GM19438 (cell line): ENCODE measurements around the gene ZNF283.
"Not testable (repeated sequence)": the region's sequence is repeated elsewhere in the genome, so short reads cannot be mapped to it uniquely, and the experiment has no call there.

Experiments used
- ATAC-seq: cut with Tn5 transposase; IDR thresholded peaks from one replicate; pipeline ENCODE4 v1.9.1; 2021; ENCODE audit warnings: low read depth; ENCODE audit not compliant: unreplicated experiment

ZNF283 gene

GRCh38 chr19:43842007-43842406, 14.9 kb downstream of the ZNF283 start:
- ATAC-seq, result no peak

DNA sequence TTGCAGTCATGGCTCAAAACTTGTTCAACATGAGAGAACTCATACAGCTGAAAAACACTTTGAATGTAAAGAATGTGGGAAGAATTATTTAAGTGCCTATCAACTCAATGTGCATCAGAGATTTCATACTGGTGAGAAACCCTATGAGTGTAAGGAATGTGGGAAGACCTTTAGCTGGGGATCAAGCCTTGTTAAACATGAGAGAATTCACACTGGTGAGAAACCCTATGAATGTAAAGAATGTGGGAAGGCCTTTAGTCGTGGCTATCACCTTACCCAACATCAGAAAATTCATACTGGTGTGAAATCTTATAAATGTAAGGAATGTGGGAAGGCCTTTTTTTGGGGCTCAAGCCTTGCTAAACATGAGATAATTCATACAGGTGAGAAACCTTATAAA, 20.1 kb downstream of the ZNF283 start:
- ATAC-seq, result no peak

DNA sequence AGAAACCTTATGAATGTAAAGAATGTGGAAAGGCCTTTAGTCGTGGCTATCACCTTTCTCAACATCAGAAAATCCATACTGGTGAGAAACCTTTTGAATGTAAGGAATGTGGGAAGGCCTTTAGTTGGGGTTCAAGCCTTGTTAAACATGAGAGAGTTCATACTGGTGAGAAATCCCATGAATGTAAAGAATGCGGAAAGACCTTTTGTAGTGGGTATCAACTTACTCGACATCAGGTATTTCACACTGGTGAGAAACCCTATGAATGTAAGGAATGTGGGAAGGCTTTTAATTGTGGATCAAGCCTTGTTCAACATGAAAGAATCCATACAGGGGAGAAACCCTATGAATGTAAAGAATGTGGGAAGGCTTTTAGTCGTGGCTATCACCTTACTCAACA, 20.8 kb downstream of the ZNF283 start:
- no peak for ATAC-seq

DNA sequence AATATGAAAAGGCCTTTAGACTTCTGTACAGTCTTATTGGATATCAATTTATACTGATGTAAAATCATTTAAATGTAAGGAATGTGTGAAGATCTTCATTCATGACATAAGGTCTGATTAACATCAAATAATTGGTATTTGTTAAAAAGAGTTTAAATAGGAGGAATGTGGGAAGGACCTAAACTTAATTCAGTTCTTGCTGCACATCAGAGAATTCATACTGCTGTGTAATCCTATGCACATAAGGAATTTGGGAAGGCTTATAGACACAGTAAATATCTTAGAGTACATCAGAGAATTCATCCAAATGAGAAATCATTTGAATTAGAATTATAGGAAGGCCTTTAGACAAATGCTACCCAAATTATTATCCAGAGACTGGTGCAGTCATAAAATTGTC, 21.7 kb downstream of the ZNF283 start:
- ATAC-seq, result no peak

DNA sequence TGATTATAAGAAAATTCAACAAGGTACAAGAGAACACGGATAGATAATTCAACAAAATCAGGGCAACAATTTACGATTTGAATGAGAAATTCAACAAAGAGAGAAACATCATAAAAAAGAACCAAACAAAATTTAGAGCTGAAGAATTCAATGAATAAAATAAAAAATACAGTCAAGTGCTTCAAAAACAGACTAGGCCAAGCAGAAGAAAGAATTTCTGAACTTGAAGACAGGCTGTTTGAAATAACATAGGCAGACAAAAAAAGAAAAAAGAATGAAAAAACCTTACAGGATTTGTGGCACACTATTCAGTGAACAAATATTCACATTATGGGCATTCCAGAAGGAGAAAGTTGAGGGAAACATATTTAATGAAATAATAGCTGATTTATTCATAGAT, 31.1 kb downstream of the ZNF283 start:
- no peak for ATAC-seq

GRCh38 chr19:43866923-43867322, 39.8 kb downstream of the ZNF283 start:
- ATAC-seq, result not testable (repeated sequence)

- no peak for ATAC-seq
Observed at GRCh38 chr19:43872547-43873336, 45.6 kb downstream of the ZNF283 start.

GRCh38 chr19:43880483-43880882, 53.4 kb downstream of the ZNF283 start:
- no peak for ATAC-seq

DNA sequence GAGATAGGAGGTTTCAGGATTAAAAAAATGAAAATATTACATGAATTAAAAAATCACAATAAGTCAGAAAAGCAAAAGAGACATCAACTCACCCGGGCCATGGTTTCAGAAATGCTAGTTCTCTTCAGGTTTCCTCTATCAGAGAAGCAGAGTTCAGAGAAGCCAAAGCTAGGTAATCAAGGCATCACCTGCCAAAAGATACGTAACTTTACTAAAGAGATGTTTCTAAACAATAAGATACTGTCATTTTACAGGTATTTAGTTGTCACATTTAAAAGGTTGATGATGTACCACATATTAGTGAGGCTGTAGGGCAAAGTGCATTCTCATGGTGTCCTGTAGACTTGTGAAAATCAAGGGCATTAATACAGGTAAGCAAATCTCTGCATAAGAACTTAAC, 56.7 kb downstream of the ZNF283 start, which contains the start of gene ZNF404:
Gene ZNF404, minus strand, starts transcription at position 101 of the 400 bp plus-strand sequence.
- ATAC-seq, result no peak

GRCh38 chr19:43895727-43896308, 68.7 kb downstream of the ZNF283 start:
- no peak for ATAC-seq
